SIG-M5 treated with dmso at 0.1 percent for 504 hours (cell line): Measurements from ENCODE around the gene SORCS2.

Experiments
- DNase-seq: peaks from one replicate; lab custom pipeline; 2025; ENCODE audit not compliant: unreplicated experiment; lab: John Stamatoyannopoulos, UW

Gene SORCS2

DNA sequence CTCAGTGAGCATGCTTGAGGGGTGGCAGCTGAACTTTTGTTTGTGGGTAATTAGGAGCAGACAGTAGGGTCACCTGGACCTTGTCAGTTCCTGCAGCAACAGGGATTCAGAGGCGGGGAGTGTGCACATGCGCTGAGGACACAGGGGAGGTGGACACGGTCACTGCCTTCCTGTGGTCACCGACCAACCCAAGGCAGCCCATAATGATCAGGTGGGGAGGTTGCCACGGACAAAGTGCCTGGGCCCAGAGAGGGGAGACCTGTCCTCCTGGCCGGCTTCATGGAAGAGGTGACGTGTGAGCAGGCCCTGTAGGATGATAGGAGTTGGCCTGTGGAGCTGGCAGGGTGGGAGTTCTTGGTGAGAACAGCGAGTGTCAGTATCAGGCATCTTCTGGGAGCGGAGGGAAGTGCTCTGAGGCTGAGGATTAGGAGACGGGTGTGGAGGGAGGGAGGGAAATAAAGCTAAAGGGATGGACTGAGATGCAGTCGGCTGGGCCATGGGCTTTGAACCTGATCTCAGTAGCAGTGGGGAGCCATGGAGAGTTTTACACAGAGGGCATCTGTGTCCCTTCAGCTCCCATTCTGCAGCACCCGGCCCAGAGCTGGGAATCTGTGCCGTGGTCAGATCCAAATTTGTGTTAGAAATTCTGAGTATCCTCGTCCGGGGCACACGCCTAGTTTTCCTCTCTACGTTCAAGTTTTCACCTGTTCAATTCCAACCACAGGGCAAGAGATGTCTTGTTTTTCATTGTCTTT is 142.4 kb downstream of the SORCS2 start:
- DNase-seq, result no peak

DNA sequence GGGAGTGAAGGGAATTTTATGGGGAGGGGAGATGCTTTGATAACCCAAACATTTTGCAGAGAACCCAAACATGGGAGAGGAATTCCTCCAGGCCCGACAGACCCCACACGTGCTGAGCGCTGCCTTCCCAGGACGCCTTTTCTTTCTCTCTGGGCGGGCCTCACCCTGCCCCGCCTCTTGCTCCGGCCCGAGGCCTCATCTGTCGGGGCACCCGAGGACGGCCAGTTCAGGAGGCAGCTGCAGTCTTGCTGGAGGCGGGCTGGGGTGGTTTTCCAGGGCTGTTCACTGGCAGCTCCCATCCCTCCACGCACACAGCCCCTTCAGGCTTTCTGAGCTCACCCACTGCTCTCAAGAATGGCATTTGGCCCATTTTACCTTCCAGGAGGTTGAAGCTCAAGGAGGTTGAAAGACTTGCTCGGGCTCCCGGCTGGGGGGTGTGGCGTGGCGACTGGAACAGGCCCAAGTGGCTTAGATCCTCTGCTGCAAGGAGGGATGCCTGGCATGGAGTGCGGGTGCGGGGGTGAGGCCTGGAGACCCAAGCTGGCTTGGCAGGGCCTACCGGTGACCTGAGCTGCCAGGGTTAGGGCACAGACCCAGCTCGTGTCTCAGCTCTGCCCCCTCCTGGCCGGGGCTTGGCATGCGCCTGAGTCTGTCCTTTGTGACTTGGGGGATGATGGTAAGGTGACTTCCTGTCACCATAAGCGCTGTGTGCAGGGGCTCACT is 143.2 kb downstream of the SORCS2 start:
- DNase-seq, result peak; percentile 9

DNA sequence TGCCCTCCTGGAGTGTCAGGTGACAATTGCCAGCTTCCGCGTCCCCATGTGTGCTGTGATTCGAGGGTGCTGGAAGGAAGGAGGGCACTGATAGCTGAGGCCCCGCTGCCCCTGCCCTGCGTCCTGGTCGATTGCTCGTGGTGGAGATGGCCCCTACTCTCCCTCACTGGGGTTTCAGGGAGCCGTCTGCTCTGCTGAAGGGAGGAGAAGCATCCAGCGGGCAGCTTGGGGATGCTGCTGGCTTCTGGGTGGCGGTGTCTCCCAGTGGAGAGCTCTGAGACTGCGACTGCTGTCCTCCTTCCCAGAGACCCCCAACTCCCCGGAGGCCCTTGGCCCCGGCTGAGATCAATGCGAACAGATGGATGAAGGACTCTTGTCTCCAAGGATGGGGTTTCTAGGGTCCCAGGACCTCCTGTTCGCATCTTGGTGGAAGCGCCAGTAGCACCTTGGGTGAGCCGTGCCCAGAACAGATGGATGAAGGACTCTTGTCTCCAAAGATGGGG is 143.8 kb downstream of the SORCS2 start:
- DNase-seq, result no peak

DNA sequence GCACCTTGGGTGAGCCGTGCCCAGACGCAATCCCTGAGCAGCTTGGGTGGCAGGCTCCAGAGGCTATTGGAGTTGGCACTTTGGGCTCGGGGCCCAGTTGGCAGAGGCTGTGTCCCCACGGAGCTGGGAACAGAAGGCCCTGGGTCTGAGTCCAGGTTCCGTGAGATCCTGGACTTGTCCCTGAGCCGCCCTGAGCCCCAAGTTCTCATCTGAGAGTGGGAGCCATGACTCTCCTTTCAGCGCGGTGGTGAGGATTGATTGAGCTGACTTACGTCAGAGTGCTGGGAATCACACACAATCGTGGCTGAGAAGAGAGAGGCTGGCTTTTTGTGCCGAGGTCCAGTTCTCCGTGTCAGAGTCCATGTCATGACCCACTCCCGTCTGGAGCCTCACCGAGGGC is 144.4 kb downstream of the SORCS2 start:
- no peak for DNase-seq

DNA sequence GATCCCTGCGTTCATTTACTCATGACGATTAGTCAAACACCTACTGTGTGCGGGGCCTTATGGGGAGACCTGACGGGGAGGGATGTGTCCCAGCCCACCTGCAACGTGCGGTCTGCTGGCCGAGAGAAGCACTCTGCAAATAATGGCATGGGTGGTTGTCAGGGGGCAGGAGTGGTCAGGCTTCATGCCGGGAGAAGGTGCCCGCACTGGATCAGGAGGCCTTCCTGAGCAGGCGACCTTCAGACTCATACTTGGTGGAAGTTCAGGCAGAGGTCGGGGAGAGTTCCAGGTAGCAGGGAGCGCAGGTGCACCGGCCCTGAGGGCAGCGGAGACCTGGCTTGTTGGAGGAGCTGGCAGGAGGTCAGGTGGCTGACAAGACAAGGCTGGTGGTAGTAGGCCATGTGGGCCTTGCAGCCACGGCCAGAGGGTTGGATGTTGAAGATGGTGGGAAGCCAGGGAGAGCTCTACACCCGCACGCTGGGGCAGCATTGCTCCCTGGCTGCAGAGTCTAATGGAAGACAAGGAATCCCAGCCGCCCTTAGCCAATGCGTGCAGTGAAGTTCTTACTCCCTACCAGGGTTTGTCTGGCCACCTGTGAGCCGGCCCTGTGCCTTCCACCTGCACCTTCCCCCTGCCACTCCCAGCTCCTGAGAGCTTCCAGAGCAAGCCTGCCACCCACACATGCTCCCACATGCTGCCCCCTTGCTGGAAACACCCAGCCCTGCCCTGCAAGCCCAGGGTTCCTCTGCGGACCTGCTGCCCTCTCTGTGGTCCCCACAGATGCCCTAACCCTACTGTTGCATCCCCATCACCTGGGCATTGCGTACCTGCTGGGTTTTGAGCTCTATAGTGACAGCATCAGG is 145.1 kb downstream of the SORCS2 start:
- DNase-seq, result no peak

DNA sequence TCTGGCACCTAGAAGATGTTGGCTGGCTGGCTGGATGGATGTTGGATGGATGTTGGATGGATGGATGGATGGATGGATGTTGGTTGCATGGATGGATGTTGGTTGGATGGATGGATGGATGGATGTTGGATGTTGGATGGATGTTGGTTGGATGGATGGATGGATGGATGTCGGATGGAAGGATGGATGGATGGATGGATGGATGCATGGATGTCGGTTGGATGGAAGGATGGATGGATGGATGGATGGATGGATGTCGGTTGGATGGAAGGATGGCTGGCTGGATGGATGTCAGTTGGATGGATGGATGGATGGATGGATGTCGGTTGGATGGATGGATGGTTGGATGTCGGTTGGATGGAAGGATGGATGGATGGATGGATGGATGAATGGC is 145.7 kb downstream of the SORCS2 start:
- no peak for DNase-seq

DNA sequence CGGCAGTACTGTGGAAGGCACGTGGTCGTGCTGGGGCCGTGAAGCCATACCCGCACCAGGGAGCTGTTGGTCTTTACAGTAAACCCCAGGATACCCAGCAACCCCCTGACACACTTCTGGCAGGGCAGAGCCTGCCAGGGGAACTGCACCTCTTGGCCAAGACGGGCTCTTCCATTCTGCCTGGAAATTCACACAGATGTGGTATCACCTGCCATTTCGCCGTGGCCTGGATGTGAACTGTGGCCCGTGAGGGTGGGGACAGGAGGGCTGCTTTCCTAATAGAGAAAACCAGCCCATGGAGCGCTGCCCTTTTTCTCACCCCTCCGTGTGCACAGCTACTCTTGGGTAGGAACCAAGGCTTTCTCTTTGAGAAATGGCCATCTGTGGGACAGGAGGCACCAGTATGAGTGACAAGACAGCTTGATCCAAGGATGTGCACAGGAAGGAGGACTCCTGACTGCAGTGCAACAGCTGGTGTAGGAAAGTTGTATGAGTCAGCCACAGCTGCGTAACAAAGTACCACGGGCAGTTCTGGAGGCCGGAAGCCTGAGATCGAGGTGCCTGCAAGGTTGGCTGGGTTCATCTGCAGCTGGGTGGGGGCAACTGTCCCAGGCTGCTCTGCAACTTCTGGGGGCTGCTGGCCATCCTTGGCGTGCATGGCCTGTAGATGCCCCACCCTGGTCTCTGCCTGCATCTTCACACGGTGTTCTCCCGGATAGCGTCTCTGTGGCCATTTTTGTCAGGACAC is 146.7 kb downstream of the SORCS2 start:
- no peak for DNase-seq

DNA sequence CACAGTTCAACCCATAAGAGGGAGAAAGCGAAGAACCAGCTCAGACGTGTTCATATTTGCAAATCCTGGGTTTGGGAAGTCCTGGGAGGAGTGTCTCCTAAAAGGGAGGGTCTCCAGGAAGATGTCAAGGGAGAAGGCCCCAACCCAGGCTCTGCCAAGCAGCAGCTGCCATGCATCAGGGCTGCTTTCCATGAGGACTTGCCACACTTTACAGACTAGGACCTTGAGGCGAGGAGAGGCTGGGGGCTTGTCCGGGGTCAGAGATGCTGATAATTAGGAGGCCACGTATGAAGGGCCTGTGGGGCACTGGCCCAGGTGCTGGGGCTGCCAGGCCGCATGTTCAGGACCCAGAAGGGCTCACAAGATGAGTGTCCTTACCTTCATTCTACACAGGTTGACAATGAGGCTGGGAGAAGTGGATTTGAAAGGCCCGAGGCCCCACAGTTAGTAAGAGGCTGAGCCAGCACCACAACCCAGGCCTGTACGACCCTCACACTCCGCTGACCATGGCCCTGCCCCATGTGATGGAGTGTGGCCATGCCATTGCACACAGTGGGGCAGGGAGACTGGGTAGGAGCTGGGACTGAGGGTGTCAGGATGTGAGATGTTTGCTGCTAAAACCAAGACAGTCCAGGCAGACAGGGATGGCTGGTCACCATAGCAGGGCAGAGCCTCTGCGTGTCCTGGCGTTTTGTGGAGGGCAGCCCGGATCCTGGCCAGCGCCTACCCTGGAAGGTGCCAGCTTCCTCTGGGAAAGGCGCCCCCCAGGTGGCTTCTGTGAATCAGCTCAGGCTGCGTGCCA is 147.6 kb downstream of the SORCS2 start:
- no peak for DNase-seq

DNA sequence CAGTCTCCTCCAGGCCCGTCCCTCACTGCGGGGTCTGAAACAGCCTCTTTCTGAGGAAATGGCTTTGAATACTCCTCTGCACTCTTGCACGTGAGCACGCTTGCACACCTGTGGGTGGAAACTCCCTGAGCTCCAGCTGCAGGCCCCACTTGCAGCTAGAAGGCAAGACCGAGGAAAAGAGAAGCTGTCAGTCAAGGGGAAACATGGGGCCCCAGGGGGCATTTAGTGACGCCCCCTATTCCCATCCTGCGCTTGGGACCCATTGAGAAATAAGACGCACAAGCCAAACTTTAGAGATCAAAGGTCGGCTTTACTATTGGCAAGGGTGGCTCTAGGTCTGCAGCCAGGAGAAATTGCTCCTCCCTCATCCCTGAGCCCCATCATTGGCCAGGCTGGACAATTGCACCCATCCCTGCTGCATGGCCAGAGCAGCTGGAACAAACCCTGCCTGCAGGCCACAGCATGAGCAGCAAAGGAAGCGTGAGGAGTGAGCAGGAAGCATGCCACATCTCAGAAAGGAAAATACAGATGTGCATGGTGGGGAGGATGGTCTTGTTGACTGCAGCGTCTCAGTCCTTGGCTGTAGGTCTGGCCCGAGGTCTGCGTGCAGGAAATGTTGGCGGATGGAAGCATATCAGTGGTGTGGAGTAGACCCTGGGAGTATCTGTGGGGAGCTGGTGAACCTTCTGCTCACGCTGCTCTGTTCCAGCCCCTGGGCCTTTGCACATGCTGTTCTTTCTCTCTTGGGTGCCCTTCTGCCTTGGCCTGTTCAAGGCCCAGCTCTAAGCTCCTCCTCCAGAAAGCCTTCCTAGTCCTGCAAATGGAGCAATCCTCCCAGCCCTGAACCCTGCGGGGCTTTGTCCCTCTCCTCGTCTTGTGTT is 148.5 kb downstream of the SORCS2 start:
- no peak for DNase-seq

DNA sequence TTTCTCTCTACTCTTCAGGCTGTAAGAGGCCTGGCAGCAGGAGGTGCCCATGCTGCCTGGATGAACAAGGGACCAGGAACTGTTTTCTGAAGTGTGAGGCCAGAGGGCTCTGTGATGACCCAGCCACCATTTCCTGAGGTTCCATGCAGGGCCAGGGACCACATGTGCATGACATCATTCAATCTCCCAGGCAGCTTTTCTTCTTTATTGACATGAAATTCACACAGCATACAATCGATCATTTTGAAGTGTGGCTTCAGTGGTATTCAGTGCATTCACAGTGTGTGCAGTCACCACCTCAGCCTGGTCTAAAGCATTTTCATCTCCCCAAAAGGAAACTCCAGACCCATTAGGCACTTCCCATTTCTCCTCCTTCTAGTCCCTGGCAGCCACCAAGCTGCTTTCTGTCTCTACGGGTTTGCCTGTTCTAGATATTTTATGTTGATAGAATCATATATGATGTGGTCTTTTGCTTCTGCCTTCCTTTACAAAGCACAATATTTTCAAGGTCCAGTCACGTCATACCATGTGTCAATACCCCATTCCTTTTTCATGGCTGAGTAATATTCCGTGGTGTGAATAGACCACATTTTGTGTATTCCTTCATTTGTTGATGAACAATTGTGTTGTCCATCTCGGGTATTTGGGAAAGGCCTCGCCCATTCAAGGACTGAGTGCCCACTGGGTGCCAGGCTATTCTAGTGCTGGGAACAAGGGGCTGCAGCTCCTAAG is 149.3 kb downstream of the SORCS2 start:
- no peak for DNase-seq

DNA sequence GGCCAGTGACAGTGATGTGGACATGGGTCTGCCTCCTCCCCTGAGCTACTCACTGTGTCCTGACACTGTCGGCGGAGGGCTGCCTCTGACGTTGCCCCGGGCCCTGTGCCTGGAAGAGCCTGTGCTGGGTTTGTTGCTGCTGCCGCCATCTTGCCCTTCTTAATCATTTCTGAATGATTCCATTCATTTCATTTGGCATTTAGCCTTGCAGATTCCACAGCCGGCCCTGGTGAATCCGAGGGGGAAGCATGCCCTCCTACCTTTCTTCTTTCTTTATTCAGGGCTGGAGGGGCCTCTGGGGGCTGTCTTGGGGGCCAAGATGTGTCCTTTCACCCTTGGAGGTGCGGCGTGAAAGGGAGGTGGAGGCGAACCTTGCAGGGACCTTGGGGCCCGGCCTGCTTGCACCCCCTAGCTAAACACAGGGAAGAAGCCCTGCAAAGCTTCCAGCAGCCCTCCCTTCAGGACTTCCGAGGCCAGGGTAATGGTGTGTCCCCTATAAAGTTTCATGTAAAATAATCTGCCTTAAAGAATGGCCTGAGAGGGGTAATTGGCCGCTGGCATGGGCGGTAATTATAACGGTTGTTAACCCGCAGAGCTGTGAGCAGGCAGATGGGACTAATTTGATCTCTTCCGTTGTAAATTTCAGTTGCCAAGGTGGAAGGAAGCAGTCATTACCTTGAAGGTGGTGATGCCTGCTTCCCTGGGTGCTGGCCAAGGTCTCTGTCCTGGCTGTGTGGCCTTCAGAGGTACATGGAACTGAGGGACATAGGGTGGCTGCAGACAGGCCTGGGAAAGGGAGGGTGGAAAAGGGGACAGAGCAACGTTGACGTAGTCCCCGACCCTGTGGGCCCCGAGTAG is 150.1 kb downstream of the SORCS2 start:
- DNase-seq, result no peak

DNA sequence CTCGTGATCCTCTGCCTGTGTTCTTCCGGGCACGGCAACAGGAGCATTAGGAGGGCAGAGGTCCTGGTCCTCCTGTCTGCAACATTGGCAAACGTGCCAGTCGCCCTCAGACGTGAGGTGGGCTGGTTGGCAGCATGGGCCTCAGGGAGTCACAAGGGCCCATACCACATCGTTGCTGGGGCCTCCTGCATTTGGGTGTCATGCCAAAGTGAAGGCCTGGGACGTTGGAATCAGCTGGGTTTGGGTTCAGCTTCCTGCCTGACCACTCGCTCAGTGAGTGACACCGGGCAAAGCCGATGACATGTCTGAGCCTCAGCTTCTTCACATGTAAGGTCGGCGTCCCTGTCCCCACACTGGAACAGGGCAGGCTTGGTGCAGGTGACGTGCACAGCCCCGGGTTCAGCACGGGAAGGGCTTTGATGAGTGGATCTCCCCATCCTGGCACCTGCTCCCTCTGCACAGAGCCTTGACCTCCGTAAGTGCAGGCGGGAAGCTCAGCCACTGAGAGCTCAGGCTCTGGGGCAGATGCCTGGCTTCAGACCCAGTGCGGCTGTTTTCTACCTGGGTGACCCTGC is 150.8 kb downstream of the SORCS2 start:
- no peak for DNase-seq

DNA sequence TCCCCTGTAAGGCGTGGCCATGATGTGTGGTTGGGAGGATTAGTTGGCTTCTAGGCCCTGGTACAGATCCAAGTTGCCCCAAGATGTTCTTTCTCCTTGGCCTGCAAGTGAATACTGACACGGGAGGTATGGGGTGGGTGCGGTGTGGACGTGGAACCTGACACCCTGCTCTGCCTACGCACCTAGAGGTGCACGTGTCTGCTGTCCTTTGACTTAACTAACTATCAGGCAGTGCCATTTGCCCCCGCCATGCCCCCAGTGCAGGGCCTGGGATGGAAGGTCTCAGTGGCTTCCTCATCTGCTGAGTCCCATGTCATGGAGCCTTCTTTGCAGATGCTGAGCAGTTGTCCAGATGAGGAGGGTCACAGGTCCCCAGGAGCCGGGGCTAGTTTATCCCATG is 151.6 kb downstream of the SORCS2 start:
- DNase-seq, result no peak

DNA sequence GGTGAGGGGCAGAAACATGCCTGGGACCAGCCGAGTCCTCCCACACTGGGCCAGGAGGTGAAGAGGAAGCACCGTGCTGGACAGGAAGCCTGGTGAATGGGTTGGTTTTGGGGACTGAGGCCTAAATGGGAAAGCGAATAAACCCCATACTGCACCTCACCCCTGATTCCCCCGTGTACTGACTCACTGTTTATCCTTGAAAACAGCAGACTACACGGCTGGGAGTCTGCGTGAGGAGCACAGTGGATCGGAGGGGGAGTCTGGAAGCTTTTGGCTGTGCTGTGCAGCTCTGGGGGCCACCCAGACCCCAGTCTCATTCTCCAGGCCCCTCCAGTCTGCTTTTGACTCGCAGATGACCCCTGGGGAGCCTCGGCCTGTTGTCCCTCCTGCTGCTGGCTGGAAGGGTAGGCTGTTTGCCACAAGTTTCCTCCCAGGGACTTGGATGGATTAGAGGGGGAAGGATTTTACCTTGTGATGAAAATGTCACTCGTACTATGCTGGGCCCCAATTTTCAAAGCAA is 152.4 kb downstream of the SORCS2 start:
- DNase-seq, result no peak

DNA sequence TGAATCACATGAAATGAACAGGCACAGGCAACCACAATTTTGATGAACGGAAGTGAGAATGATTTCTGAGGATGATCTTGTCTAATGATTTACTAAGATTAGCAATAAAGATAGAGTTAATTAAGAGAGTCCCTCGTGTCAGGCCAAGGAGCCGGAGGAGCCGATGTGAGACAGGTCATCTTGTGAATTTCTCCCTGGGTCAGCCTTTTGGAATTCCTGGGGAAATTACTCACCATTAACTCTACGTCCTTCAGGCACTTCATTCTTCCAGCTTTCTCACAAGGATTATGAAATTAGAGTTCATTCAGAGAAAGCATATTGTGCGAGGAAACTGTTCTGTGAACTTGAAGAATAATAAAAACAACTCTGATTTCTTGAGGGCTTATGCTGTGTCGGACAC is 155.6 kb downstream of the SORCS2 start:
- no peak for DNase-seq

DNA sequence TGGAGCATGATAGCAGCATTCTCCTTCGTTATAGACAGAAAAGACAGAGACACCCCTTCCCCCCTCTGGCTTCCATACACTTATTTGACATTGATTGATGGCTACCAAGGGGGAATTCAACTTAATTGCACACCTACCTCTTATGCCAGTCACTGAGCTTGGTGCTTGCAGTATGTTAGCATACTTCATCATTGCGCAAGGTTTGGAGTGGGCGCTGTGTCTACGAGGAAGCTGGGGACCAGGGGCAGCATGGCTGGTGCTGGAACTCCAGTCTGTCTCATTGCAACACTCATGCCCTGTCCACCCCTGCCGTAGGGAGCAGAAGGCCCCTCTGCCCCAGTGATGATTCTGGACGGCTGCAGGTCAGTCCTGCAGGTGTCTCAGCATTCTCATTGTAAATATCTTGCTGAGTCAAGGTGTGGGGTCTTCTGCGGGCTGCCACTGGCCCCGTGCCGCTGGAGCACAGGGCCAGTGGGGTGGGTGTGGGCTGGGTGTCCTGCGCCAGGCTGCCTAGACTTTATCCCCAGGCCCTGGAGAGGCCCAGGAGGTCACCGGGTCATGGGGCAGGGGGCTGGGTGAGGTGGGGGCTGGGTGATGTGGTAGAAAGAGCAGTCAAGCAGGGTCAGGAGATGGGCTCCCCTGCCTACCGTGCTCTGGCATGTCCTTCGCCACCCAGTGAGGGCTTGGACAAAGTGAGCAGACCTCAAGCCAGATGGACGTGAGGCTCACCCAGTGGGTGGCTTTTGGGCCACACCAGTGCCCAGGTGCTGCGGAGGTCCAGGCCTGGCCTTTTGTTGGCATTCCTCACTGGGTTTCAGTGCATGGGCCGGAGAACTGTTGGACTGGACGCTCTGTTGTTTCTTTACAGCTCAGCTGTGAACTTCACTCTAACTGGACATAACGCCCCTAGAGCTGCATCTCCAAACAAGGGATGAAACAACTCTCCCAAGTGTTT is 156.9 kb downstream of the SORCS2 start:
- no peak for DNase-seq
